ENCODE measurements around the gene IGDCC3.

Gene IGDCC3

DNA sequence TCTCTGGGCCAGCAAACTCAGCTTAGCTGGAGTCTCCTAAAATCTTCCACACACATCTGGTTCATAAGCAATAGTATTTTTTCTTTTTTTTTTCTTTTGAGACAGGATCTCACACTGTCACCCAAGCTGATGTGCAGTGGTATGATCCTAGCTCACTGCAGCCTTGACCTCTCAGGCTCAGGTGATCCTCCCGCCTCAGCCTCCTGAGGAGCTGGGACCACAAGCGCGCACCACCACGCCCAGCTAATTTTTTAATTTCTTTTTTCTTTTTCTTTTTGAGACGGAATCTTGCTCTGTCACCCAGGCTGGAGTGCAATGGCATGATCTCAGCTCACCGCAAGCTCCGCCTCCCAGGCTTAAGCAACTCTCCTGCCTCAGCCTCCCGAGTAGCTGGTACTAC, 39.0 kb downstream of the IGDCC3 start:
- no peak for DNase-seq

DNA sequence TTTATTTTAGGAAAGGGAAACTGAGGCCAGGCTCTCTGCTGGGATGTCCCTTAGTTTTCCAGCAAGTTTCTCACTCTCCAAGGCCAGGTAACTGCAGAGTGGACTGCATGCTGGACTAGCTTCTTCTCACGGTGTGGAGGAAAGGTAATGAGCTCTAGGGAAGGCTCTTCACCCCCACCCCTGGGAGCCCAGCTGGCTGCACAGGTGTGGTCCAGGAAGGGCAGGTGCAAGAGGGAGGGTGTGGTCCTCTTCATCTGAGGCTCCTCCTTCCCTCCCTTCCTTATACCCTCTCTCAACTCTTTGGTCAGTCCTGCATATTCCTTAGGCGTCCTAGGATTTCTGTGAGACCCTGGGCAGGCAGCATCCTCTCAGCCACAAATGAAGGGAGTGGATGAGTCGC, 39.4 kb downstream of the IGDCC3 start:
- no peak for DNase-seq

- DNase-seq: no peak
Observed at GRCh38 chr15:65337436-65338070, 40.2 kb downstream of the IGDCC3 start.

- no peak for DNase-seq
Observed at GRCh38 chr15:65336493-65337435, 41.0 kb downstream of the IGDCC3 start.

DNA sequence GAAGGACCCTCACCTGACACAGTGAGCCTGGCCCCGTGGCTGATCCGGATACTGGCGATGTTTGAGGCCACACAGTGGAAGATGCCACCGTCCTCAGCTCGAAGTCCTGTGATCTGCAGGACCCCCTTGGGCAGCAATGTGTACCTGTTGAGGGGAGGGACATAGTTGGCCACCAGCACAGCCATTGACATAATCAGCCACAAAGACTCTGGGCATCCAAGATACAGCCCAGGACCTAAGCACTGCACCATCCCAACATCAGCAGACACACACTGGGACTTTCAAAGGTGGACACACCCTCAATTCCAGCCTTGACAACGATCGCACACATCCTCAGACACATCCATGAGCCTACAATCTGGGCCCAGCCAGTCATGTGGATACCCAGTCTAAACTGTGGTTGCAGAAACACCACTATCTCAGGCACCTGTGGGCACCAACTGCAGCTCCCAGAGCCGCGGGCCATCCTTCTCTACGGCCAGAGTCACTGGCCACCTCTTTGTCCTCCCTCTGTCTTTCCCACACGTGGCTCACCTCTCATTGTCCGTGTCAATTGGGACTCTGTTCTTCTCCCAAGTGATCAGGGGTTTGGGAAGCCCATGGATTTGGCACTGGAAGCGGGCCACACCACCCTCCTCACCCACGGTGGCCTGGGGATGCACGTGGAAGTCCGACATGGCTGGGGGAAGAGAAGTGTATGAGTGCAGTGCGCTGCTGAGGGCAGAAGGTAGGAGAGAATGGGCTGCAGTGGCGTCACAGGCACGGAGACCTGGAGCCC, 42.3 kb downstream of the IGDCC3 start:
- no peak for DNase-seq

- no peak for DNase-seq
Observed at GRCh38 chr15:65334586-65335231, 43.1 kb downstream of the IGDCC3 start.

- no peak for DNase-seq
Observed at GRCh38 chr15:65333856-65334255, 43.9 kb downstream of the IGDCC3 start.

DNA sequence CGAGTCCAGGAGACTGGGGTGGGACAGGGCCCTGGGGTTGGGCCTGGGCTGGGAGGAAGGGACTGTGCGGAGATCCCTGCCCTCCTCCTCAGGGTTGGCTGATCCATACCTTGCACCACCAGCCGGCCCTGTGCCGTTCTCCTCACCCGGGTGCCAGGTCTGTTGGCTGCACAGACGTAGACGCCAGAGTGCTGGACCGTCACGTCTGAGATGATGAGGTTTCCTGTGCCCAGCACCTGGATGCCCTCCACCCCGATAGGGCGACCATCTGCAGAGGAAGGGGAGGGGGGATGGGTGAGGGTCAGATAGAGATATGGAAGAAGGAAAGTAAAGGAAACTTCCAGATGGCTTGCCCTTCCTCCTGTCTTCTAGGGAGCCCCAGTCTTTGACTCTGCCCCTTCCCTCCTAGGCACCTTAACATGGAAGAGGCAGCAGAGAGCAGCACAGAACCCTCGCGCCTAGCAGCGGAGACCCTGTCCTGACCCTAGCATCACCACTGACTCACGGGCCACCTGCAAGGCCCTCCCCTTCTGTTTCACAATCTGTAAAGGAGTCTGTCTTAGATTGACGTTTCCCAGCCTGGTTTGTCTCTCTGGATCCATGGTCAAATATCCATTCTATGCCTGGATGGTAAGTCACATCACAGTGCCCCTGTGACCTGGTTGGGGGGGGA, 44.5 kb downstream of the IGDCC3 start:
- no peak for DNase-seq

DNA sequence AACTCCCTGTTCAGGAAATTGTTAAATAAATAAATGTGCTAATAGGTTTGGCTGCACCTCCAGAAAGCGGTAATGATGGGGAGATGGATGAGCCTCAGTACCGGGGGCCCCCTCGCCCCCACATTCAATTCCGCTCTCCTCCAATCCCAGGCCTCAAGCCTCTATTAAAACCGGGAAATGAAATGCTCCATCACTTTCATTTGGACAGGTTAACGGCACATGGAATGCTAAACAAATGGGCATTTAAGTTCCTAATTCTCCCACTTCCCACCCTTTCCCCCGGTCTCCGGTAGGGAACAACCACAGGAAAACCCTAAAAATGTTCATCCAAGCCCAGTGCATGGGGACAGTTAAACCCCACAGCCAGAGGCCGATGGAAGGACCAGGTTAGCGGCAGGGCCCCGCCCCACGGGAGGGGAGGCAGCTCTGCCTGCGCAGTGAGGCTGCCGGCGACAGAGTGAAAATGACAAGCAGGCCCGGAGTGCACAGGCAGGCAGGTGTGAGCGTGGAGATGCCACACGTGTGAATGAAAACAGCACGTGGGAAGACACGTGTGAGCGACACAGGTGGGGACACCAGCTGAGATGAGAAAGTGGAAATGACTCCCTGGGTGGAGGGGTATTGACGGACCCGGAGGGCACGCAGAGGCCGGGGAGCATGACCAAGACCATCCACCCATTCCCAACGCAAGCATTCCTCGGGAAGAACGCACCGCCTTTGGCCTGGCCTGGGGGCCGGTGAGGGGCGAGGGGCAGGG, 45.2 kb downstream of the IGDCC3 start:
- DNase-seq: no peak

DNA sequence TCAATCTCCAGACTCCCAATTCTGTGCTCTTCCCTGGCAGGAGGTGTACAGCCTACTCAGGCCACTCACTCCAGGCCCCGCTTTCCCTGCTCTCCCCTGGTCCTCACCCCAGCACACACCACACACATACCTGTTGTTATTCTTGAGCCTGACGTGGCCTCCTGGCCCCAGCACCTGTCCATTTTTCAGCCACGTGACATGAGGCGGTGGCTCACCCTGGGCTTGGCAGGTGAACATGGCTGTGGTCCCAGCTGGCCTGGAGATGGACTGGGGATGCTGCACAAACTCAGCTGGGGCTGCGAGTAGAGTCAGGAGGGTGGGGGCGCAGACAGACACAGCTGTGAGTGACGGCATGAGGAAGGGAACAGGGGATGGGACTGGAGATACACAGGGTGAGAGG, 46.0 kb downstream of the IGDCC3 start:
- DNase-seq: no peak

DNA sequence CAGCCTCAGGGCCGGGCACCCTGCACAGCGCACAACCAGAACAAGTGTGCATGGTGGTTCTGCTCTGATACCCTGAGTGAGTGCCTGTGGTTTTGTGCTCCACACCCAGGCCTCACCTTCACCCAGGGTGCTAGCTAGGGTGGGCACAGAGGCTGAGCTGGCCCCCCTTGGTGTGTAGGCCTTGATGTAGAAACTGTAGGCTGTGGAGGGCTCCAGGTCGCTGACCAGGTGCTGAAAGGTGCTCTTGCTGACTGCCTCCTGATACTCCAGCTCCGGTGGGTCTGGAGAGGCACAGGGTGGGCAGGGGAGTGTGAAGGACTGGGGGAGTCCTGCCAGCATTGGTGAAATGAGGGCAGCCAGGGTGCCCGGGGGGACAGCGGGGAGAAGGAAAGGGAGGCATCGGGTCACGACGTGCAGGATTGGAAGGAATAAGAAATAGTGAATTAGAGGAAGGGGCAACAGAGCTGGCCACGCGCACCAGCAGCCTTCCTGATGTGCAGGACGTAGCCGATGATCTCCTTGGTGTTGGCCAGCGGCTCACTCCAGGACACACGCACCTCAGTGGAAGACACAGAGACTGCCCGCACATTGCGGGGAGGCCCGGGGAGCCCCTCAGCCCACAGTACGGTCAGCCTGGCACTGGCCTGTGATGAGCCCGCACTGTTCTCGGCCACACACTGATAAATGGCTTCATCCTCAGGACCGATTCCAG, 46.7 kb downstream of the IGDCC3 start:
- DNase-seq: no peak

DNA sequence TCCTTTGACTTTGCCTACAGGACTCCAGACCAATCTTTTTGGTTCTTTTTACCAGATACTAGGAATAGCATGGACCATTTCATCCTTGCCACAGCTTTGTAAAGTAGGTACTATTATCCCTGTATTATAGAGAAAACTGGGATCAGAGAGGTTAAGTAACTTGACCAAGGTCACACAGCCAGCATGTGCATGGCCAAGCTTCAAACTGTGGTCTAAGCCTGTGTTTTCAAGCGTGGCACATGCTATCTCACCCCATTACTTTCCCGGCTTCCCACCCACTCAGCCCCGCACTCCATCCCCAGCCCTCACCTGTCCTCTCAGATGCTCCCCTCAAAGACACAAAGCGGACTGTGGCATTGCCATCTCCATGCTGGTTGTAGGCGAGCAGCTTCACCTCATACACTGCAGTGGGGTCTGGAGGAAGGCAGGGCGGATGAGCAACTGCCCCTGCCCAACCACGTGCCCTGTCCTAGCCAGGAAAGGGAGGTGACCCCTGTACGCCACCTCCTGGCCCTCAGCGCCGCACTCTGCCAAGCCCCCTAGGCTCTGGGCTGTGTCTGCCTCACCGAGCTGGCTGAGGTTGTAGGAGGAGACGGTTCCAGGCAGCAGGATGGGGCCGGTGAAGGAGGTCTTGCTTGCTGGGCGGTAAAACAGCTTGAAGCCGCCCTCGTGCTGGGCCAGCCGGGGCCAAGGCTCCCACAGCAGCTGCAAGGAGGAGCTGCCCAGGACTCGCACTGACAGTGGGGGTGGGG, 47.6 kb downstream of the IGDCC3 start:
- no peak for DNase-seq

- DNase-seq: no peak
Observed at GRCh38 chr15:65329288-65329983, 48.4 kb downstream of the IGDCC3 start.

DNA sequence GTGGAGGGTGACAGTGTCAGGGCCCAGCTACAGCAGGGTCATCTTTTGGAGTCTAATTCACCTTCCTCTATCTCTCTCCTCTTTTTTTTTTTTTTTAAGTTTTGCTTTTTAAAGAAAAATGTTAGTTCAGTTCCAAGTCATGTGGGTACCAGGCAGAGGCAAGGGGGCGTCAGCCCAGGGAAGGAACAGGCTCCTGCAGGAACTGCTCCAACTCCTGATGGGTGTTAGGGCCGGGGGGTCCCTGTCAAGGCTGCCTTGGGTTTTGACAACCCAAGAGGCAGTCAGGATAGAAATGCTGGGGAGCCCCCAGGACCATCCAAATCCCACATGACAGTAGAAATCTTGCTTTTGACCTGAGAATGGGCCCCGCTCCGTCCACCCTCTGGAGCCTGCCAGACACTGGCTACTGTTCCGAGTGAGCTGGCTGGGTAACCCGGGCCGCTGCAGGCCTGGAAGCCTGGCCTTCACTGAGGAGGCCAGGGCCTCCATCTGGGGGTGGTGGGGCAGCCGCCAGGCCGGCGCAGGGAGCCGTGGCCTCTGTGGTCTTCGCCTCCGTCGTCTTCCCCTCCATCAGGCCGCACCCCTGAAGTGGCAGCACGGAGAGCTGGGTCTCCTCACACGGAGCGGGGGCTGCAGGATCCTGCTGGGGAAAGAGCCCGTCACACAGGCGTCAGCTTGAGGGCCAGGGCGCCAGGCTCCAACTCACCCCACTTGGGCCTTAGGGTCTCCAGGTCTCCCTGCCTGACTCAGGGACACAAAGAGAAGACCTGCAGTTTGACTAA, 49.1 kb downstream of the IGDCC3 start:
- DNase-seq: no peak

DNA sequence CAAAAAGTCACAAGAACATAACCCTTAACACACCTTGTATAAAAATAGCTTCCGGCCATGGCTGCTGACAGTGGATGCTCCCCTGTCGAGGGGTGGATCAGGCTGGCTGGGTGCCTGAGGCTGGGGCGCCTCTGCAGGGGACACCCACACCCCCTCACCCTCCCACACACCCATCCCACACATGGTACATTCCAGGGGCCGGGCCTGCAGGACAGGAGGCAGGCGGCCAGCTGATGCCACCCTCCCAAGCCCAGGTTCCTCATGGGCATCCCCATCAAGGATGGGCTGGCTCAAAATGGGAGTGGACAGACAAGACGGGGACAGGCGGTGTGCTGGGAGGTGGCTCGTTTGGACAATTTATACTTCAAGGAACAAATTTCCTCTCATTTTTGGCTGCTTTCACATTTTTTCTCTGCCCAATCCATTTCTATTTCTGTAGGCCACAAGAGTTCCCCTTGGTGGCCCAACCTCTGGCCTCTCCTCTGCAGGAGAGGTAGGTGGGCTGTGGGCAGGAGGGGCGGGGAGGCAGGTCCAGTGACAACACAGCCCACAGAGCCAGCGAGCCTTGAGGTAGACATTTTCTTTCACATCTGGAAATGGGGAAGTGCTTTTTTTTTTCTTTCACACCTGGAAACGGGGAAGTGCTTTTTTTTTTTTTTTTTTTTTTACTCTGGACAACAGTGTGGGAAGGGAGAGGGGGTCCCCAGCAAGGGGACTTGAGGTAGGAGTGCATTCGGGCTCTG, 50.0 kb downstream of the IGDCC3 start:
- no peak for DNase-seq

DNA sequence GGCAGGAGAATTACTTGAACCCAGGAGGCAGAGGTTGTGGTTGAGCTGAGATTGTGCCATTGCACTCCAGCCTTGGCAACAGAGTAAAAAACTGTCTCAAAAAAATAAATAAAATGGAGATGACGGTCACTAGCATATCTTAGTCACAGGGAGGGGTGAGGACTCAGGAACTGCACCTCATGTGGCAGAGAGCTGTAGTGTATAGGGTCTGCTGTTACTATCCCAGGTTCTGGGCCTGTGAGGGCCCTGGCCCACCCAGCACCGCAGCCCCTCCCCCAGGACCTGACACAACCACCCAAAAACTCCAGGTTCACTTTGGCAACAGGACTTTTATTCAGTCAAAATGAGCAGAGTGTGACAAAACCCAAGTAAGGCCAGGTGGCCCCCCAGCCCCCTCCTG, 51.0 kb downstream of the IGDCC3 start:
- no peak for DNase-seq

- no peak for DNase-seq
Observed at GRCh38 chr15:65326117-65326526, 51.7 kb downstream of the IGDCC3 start.

DNA sequence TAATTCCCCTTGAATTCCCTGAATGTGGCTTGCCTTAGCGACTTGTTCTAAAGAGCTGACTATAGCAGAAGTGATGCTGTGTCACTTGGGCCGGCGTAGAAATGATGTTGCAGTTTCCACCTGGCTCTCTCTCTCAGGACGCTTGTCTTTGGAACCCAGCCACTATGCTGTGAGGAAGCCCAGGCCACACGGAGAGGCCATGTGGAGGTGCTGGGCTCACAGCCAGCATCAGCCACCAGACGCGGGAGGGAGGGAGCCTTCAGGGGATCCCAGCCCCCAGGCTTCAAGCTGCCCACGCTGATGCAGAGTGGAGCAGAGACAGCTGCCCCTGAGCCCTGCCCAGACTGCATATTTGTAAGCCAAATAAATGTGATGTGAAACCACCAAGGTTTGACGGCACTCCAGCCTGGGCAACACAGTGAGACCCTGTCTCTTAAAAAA, 54.7 kb downstream of the IGDCC3 start:
- DNase-seq: peak; percentile 31
